Mesothelial cell of epicardium (in vitro differentiated cells): ENCODE measurements around the gene MS4A3. TPM values are rescaled to one million over a fixed set of nuclear protein-coding genes. Genes with fewer than 3 reads are reported as not detected.
"Not testable (repeated sequence)": the region's sequence is repeated elsewhere in the genome, so short reads cannot be mapped to it uniquely, and the experiment has no call there.

Source experiments
- DNase-seq, 2 experiments: peaks; one replicate each; pipeline ENCODE4 v3.0.0; 2021; ENCODE audit warnings: low spot score in 2 of 2; ENCODE audit not compliant: unreplicated experiment in 2 of 2
- H3K27ac Mint-ChIP-seq: 2 replicates; pipeline ENCODE4 v1.8.0; 2021; ENCODE audit warnings: mixed read lengths
- H3K27me3 Mint-ChIP-seq: 2 replicates; pipeline ENCODE4 v1.8.0; 2021; ENCODE audit warnings: low read depth, mixed read lengths
- H3K36me3 Mint-ChIP-seq: 2 replicates; pipeline ENCODE4 v1.8.0; 2021; ENCODE audit warnings: mixed read lengths
- H3K4me1 Mint-ChIP-seq: 2 replicates; pipeline ENCODE4 v1.8.0; 2021; ENCODE audit warnings: mixed read lengths
- H3K4me3 Mint-ChIP-seq: 2 replicates; pipeline ENCODE4 v1.8.0; 2021; ENCODE audit warnings: mild to moderate bottlenecking, moderate library complexity, mixed read lengths
- H3K9me3 Mint-ChIP-seq: 2 replicates; pipeline ENCODE4 v1.8.0; 2021; ENCODE audit warnings: mixed read lengths
- total RNA-seq: library from RNA; stranded (reverse); gene quantifications from 3 replicates; pipeline ENCODE4 v1.2.1, GENCODE V29; 2021
- TF ChIP-seq, protein P1 (sequence below): fragments of 200-600 bp; sonication (generic); IDR thresholded peaks from one replicate; pipeline ENCODE4 v1.5.0; 2021; ENCODE audit warnings: antibody characterized with exemption; ENCODE audit not compliant: unreplicated experiment

The MS4A3 gene
- total RNA-seq, 1 donor from 2014 or later: not detected

- DNase-seq: no peak
- no peaks in the 10 kb centered on the region for H3K27me3 Mint-ChIP-seq
- H3K4me1 Mint-ChIP-seq: no peaks in the 10 kb centered on the region
- TF ChIP-seq, protein P1, sequence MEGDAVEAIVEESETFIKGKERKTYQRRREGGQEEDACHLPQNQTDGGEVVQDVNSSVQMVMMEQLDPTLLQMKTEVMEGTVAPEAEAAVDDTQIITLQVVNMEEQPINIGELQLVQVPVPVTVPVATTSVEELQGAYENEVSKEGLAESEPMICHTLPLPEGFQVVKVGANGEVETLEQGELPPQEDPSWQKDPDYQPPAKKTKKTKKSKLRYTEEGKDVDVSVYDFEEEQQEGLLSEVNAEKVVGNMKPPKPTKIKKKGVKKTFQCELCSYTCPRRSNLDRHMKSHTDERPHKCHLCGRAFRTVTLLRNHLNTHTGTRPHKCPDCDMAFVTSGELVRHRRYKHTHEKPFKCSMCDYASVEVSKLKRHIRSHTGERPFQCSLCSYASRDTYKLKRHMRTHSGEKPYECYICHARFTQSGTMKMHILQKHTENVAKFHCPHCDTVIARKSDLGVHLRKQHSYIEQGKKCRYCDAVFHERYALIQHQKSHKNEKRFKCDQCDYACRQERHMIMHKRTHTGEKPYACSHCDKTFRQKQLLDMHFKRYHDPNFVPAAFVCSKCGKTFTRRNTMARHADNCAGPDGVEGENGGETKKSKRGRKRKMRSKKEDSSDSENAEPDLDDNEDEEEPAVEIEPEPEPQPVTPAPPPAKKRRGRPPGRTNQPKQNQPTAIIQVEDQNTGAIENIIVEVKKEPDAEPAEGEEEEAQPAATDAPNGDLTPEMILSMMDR: no peak
- H3K36me3 Mint-ChIP-seq: no peaks in the 10 kb centered on the region
- H3K27ac Mint-ChIP-seq: no peak overlapping the region
- no peak overlapping the region for H3K4me3 Mint-ChIP-seq
- no peaks in the 10 kb centered on the region for H3K9me3 Mint-ChIP-seq
Measured at GRCh38 chr11:60098508-60098907, 42.0 kb downstream of the MS4A3 start.

DNA sequence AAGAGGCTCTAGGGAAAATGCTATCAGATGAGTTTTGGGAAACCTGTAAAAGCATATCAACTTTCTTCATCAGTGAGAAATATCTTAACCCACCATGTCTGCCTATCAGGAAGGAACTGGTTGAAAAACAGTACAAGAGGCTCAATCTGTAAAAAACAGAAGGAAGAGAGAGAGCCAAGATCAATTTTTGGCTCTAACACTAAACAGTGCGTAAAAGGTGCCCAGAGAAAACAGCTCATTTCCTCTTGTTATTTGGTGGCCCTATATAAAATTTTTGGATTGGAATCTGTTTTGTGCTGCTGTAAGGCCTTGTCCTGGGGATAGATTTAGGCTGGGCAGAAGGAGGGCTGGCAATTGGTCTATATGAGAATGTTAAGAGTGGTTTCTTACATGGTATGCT, 44.1 kb downstream of the MS4A3 start:
- H3K36me3 Mint-ChIP-seq: no peaks in the 10 kb centered on the region
- no peaks in the 10 kb centered on the region for H3K27me3 Mint-ChIP-seq
- H3K4me1 Mint-ChIP-seq: no peaks in the 10 kb centered on the region
- no peak for DNase-seq
- no peak overlapping the region for H3K4me3 Mint-ChIP-seq
- H3K27ac Mint-ChIP-seq: no peak overlapping the region
- TF ChIP-seq, protein P1: no peak
- H3K9me3 Mint-ChIP-seq: no peaks in the 10 kb centered on the region

GRCh38 chr11:60101368-60101767, 44.9 kb downstream of the MS4A3 start:
- not testable (repeated sequence) for DNase-seq, H3K4me1 Mint-ChIP-seq, H3K27ac Mint-ChIP-seq, H3K27me3 Mint-ChIP-seq, H3K4me3 Mint-ChIP-seq, H3K36me3 Mint-ChIP-seq, H3K9me3 Mint-ChIP-seq

- H3K4me3 Mint-ChIP-seq, H3K4me1 Mint-ChIP-seq, H3K9me3 Mint-ChIP-seq, H3K27ac Mint-ChIP-seq, H3K27me3 Mint-ChIP-seq, H3K36me3 Mint-ChIP-seq, DNase-seq: not testable (repeated sequence)
Measured at GRCh38 chr11:60104471-60105115, 48.1 kb downstream of the MS4A3 start.

DNA sequence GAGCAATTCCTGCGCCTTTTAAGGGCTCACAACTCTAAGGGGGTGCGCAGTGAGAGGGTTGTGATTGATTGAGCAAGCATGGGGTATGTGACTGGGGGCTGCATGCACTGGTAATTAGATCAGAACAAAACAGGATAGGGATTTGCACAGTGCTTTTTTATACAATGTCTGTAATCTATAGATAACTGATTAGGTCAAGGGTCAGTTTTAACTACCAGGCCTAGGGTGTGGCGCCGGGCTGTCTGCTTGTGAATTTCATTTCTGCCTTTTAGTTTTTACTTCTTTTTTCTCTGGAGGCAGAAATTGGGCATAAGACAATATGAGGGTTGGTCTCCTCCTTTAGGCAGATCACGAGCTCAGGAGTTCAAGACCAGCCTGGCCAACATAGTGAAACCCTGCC, 52.2 kb downstream of the MS4A3 start:
- not testable (repeated sequence) for H3K36me3 Mint-ChIP-seq, DNase-seq, H3K27me3 Mint-ChIP-seq, H3K4me3 Mint-ChIP-seq, H3K27ac Mint-ChIP-seq, H3K9me3 Mint-ChIP-seq
- peaks cover 14% of the 10 kb centered on the region for H3K4me1 Mint-ChIP-seq

DNA sequence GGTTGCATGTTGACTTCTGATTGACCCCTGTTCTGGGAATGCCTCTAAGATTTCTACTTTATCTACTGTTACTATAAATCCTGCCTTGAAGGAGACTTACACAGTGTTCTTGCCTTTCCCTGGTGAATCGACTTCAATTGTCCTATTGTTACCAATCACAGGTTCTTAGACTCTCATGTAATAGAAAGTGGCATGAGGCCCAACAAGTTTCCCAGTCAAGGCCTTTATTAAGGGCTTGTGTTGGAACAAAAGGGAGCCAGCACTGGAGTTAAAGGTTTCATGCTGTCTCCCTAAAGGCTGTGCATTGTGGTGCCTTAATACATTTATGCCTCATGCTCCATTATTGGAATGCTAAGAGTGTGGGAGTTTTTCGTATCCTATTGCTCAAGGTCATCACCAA, 55.3 kb downstream of the MS4A3 start:
- H3K27ac Mint-ChIP-seq: no peak overlapping the region
- H3K9me3 Mint-ChIP-seq: no peaks in the 10 kb centered on the region
- H3K4me3 Mint-ChIP-seq: no peak overlapping the region
- no peaks in the 10 kb centered on the region for H3K36me3 Mint-ChIP-seq
- no peak for DNase-seq
- H3K4me1 Mint-ChIP-seq: peaks cover 14% of the 10 kb centered on the region
- H3K27me3 Mint-ChIP-seq: no peaks in the 10 kb centered on the region
- TF ChIP-seq, protein P1: no peak

- Mint-ChIP-seq H3K4me1 (no peaks in the 10 kb centered on the region), H3K4me3 (no peak overlapping the region), H3K9me3 (no peaks in the 10 kb centered on the region), H3K36me3 (no peaks in the 10 kb centered on the region), H3K27me3 (no peaks in the 10 kb centered on the region), H3K27ac (no peak overlapping the region)
- TF ChIP-seq, protein P1: no peak
- no peak for DNase-seq
Measured at GRCh38 chr11:60116996-60117790, 60.7 kb downstream of the MS4A3 start.
